ENCODE results near the gene MAD1L1.

MAD1L1 gene

DNA sequence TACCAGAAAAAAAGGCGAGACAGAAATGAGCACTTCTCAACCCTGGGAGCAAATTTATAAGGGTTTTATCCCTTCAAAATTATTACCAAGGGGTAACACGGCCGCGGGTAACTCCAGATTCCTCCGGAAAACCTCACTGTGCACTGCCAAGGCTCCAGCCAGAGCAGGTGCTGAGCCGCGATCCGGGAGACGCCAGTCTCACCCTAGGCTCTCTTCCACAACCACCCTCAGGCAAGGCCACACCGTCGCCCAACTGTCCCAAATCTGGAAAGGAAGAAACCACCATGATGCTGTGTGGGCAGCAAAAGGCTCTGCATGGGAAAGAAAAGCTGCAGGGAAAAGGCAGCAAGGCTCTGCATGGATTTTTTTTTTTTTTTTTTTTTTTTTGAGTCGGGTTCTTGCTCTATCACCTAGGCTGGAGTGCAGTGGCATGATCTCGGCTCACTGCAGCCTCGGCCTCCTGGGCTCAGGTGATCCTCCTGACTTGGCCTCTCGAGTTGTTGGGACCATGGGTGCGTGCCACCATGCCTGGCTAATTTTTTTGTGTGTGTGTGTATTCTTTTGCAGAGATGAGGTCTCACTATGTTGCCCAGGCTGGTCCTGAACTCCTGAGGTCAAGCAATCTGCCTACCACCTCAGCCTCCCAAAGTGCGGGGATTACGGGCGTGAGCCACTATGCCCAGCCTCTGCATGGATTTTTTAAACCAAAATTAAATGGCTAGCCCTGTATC, 39.0 kb downstream of the MAD1L1 start:
- Histone ChIP-seq H3K4me1 (ENCODE audit: control insufficient read depth, insufficient read depth, low read length) (no peaks in the 10 kb centered on the region), H3K36me3 (ENCODE audit: control insufficient read depth, insufficient read depth, low read length) (peaks cover 14% of the 10 kb centered on the region), H3K27me3 (ENCODE audit: control insufficient read depth, insufficient read depth, low read length) (no peaks in the 10 kb centered on the region), H3K9me3 (ENCODE audit: control insufficient read depth, insufficient read depth, low read length) (peaks cover 4% of the 10 kb centered on the region), H3K4me3 (ENCODE audit: low read depth, low read length) (no peak overlapping the region), H3K9ac (ENCODE audit: low read depth, low read length) (no peak overlapping the region)

GRCh38 chr7:2192831-2193534, 39.8 kb downstream of the MAD1L1 start:
- Histone ChIP-seq H3K9ac (ENCODE audit: low read depth, low read length) (no peak overlapping the region), H3K4me1 (ENCODE audit: control insufficient read depth, insufficient read depth, low read length) (no peaks in the 10 kb centered on the region), H3K9me3 (ENCODE audit: control insufficient read depth, insufficient read depth, low read length) (peaks cover 4% of the 10 kb centered on the region), H3K36me3 (ENCODE audit: control insufficient read depth, insufficient read depth, low read length) (peaks cover 19% of the 10 kb centered on the region), H3K4me3 (ENCODE audit: low read depth, low read length) (no peak overlapping the region), H3K27me3 (ENCODE audit: control insufficient read depth, insufficient read depth, low read length) (no peaks in the 10 kb centered on the region)

DNA sequence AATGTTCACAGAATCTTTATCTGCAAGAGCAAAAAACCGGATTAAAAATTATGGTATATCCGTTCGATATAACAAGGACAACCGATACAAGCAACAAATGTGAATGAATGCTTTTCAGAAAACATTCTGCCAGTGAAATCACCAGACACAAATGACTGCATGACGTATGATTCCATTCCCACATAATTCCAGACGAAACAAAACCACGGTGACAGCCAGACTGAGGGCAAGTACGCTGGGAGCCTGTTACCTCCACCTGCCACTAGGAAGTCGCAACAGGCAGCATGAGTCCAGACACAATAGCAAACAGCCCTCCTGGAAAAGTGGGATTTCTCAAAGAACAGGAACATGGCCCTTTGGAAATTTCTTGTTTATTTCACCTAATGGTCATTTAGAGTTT, 41.7 kb downstream of the MAD1L1 start:
- Histone ChIP-seq H3K27me3 (ENCODE audit: control insufficient read depth, insufficient read depth, low read length) (no peaks in the 10 kb centered on the region), H3K9me3 (ENCODE audit: control insufficient read depth, insufficient read depth, low read length) (peaks cover 3% of the 10 kb centered on the region), H3K4me3 (ENCODE audit: low read depth, low read length) (no peak overlapping the region), H3K36me3 (ENCODE audit: control insufficient read depth, insufficient read depth, low read length) (peaks cover 13% of the 10 kb centered on the region), H3K9ac (ENCODE audit: low read depth, low read length) (no peak overlapping the region), H3K4me1 (ENCODE audit: control insufficient read depth, insufficient read depth, low read length) (no peaks in the 10 kb centered on the region)

GRCh38 chr7:2190531-2190930, 42.2 kb downstream of the MAD1L1 start:
- no peak overlapping the region for H3K4me3 ChIP-seq (ENCODE audit: low read depth, low read length)
- no peaks in the 10 kb centered on the region for H3K9me3 ChIP-seq (ENCODE audit: control insufficient read depth, insufficient read depth, low read length)
- no peak overlapping the region for H3K9ac ChIP-seq (ENCODE audit: low read depth, low read length)
- H3K27me3 ChIP-seq (ENCODE audit: control insufficient read depth, insufficient read depth, low read length): no peaks in the 10 kb centered on the region
- H3K4me1 ChIP-seq (ENCODE audit: control insufficient read depth, insufficient read depth, low read length): no peaks in the 10 kb centered on the region
- peaks cover 11% of the 10 kb centered on the region for H3K36me3 ChIP-seq (ENCODE audit: control insufficient read depth, insufficient read depth, low read length)

DNA sequence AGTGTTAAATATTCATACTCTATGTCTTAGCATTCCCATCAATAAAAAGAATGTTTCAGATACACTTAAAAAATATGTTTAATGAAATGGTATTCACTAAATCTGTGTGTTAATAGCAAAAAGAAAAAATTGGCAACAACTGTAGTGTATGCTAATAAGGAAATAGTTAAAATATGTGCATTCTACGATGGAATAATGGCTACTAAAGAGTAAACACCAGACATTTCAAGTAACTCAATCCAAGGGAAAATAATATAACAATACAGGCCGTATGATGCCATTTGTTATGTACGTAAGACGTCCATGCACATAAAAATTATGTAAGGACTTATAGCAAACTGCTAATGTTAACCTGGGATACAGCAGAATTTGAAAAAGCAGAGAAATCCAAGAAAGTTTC, 46.6 kb downstream of the MAD1L1 start:
- H3K9me3 ChIP-seq (ENCODE audit: control insufficient read depth, insufficient read depth, low read length): no peaks in the 10 kb centered on the region

DNA sequence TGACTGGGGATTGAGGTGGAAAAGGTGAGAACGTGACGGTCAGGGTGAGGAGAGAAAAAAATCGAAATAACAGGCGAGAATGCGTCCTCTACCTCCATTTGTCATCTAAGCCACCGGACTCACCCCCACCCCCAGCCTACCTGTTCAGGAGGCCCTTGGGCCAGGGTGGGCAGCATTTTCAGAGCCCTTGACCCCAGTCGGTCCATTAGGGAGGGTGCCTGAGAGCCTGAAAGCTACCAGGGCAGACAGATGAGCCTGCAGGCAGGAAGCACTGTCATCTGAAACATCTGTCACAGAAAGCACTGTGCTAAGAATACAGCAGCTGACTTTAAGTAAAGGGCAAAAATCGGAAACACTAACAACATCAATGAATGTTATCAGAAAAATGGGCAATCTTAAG, 47.0 kb downstream of the MAD1L1 start:
- H3K4me1 ChIP-seq (ENCODE audit: control insufficient read depth, insufficient read depth, low read length): no peaks in the 10 kb centered on the region
- peaks cover 10% of the 10 kb centered on the region for H3K36me3 ChIP-seq (ENCODE audit: control insufficient read depth, insufficient read depth, low read length)
- H3K9me3 ChIP-seq (ENCODE audit: control insufficient read depth, insufficient read depth, low read length): no peaks in the 10 kb centered on the region
- H3K27me3 ChIP-seq (ENCODE audit: control insufficient read depth, insufficient read depth, low read length): no peaks in the 10 kb centered on the region
- no peak overlapping the region for H3K9ac ChIP-seq (ENCODE audit: low read depth, low read length)
- no peak overlapping the region for H3K4me3 ChIP-seq (ENCODE audit: low read depth, low read length)

More for the DNA sequence above, 46.6 kb downstream of the MAD1L1 start:
- Histone ChIP-seq H3K4me3 (ENCODE audit: low read depth, low read length) (no peak overlapping the region), H3K36me3 (ENCODE audit: control insufficient read depth, insufficient read depth, low read length) (peaks cover 10% of the 10 kb centered on the region), H3K27me3 (ENCODE audit: control insufficient read depth, insufficient read depth, low read length) (no peaks in the 10 kb centered on the region), H3K9ac (ENCODE audit: low read depth, low read length) (no peak overlapping the region), H3K4me1 (ENCODE audit: control insufficient read depth, insufficient read depth, low read length) (no peaks in the 10 kb centered on the region)

DNA sequence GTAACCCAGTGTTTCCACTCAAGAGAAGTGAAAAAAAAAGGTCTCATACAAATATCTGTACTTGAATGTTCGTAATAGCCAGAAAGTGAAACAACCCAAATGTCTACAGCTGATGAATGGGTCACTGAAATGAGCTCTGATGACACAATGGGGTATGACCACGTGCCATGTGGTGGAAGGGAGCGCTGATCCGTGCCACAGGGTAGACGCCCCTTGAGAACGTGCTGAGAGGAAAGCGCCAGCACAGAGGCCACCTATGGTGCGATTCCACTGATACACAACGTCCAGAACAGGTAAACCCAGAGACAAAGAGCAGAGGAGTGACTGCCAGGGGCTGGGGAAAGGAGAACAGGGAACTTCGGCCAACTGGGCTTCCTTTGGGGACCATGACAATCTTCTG, 50.3 kb downstream of the MAD1L1 start:
- H3K4me1 ChIP-seq (ENCODE audit: control insufficient read depth, insufficient read depth, low read length): no peaks in the 10 kb centered on the region
- H3K27me3 ChIP-seq (ENCODE audit: control insufficient read depth, insufficient read depth, low read length): no peaks in the 10 kb centered on the region
- no peak overlapping the region for H3K4me3 ChIP-seq (ENCODE audit: low read depth, low read length)
- peaks cover 5% of the 10 kb centered on the region for H3K36me3 ChIP-seq (ENCODE audit: control insufficient read depth, insufficient read depth, low read length)
- H3K9ac ChIP-seq (ENCODE audit: low read depth, low read length): no peak overlapping the region
- no peaks in the 10 kb centered on the region for H3K9me3 ChIP-seq (ENCODE audit: control insufficient read depth, insufficient read depth, low read length)

GRCh38 chr7:2181077-2181854, 51.5 kb downstream of the MAD1L1 start:
- Histone ChIP-seq H3K36me3 (ENCODE audit: control insufficient read depth, insufficient read depth, low read length) (peaks cover 5% of the 10 kb centered on the region), H3K4me1 (ENCODE audit: control insufficient read depth, insufficient read depth, low read length) (no peaks in the 10 kb centered on the region), H3K9me3 (ENCODE audit: control insufficient read depth, insufficient read depth, low read length) (no peaks in the 10 kb centered on the region), H3K27me3 (ENCODE audit: control insufficient read depth, insufficient read depth, low read length) (no peaks in the 10 kb centered on the region), H3K9ac (ENCODE audit: low read depth, low read length) (no peak overlapping the region), H3K4me3 (ENCODE audit: low read depth, low read length) (no peak overlapping the region)

DNA sequence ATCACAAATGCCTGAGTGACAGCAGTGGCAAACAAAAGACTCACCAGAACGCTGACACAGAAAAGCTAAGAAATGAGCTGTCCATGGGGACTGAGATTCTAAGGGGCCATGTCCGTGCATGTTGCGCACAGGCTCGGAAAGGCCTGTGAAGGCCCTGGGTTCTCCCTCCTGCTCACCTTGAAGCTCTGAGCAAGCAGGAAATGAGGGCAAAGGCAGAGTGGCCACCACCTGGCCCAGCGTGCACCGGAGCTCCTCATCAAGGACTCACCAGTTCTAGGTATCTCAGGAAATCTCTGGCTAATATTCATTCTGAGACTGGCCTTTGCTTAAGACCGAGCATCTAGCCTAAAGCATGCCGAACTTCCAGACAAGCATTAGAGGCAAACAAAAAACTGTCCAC, 52.7 kb downstream of the MAD1L1 start:
- Histone ChIP-seq H3K4me1 (ENCODE audit: control insufficient read depth, insufficient read depth, low read length) (no peaks in the 10 kb centered on the region), H3K27me3 (ENCODE audit: control insufficient read depth, insufficient read depth, low read length) (no peaks in the 10 kb centered on the region), H3K4me3 (ENCODE audit: low read depth, low read length) (no peak overlapping the region), H3K36me3 (ENCODE audit: control insufficient read depth, insufficient read depth, low read length) (peaks cover 2% of the 10 kb centered on the region), H3K9ac (ENCODE audit: low read depth, low read length) (no peak overlapping the region), H3K9me3 (ENCODE audit: control insufficient read depth, insufficient read depth, low read length) (no peaks in the 10 kb centered on the region)

DNA sequence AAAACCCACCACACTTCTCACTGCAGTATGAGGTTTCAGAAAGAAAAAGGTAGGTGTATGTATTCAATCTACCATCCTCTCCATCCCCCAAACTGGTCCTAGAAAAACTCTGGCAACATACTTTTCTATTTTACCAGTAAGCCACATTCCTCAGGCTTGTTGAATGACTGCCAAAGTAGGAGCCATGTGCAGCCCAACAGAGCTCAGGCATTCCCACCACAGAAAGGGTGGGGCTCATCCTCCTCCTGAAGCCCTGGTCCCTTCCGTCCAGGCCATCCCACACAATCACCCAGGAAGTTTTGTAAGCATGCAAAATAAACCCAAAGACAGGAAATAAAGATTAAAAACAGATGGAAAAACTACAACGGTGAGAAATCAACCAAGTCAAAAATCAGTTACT, 57.2 kb downstream of the MAD1L1 start:
- Histone ChIP-seq H3K4me1 (ENCODE audit: control insufficient read depth, insufficient read depth, low read length) (no peaks in the 10 kb centered on the region), H3K9me3 (ENCODE audit: control insufficient read depth, insufficient read depth, low read length) (no peaks in the 10 kb centered on the region), H3K9ac (ENCODE audit: low read depth, low read length) (no peak overlapping the region), H3K4me3 (ENCODE audit: low read depth, low read length) (no peak overlapping the region), H3K27me3 (ENCODE audit: control insufficient read depth, insufficient read depth, low read length) (no peaks in the 10 kb centered on the region), H3K36me3 (ENCODE audit: control insufficient read depth, insufficient read depth, low read length) (peaks cover 14% of the 10 kb centered on the region)

GRCh38 chr7:2175091-2175490, 57.7 kb downstream of the MAD1L1 start:
- H3K27me3 ChIP-seq (ENCODE audit: control insufficient read depth, insufficient read depth, low read length): no peaks in the 10 kb centered on the region
- no peak overlapping the region for H3K4me3 ChIP-seq (ENCODE audit: low read depth, low read length)
- H3K36me3 ChIP-seq (ENCODE audit: control insufficient read depth, insufficient read depth, low read length): peaks cover 14% of the 10 kb centered on the region
- no peaks in the 10 kb centered on the region for H3K4me1 ChIP-seq (ENCODE audit: control insufficient read depth, insufficient read depth, low read length)
- H3K9me3 ChIP-seq (ENCODE audit: control insufficient read depth, insufficient read depth, low read length): no peaks in the 10 kb centered on the region
- no peak overlapping the region for H3K9ac ChIP-seq (ENCODE audit: low read depth, low read length)
